GM20431 (cell line): ENCODE results near the gene CHN1.

Experiments used
- in situ Hi-C: fragments of 300-500 bp; cut with MseI, MboI; formaldehyde crosslinking; loops from one replicate; pipeline ENCODE4 v1.15.0; 2020; ENCODE audit warnings: low sequenced_read_pairs; ENCODE audit not compliant: unreplicated experiment

CHN1 gene

DNA sequence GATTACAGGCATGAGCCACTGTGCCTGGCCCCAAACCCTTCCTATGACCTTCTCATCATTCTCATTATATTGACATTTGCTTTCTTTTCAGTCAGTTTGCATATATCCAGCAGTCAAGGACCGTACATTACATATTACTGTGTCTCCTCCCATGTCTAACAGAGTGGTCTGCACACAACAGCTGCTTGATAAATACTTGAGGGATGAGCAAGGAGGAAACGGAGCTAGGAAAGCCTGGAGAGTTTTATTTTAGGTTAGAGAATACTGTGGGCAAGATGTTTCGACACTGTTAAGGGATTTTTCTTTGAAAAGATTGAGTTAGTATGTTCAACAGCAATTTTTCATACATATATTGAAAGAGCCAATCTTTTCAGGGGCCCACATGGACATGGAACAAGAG lies 164.7 kb downstream of the CHN1 start:
- in situ Hi-C loops = no loop called here

DNA sequence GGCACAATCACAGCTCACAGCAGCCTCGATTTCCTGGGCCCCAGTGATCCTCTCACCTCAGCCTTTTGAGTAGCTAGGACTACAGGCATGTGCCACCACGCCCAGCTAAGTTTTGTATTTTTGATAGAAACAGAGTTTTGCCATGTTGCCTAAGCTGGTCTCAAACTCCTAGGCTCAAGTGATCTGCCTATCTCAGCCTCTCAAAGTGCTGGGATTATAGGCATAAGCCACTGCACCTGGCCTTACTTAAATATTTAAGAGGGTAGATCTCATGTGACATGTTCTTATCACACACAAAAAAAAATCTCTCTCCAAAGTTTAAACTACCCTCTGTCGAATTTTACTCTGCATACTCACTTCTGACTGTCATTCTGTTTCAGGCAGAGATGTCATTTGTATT lies 165.5 kb downstream of the CHN1 start:
- in situ Hi-C loops = no loop called here

DNA sequence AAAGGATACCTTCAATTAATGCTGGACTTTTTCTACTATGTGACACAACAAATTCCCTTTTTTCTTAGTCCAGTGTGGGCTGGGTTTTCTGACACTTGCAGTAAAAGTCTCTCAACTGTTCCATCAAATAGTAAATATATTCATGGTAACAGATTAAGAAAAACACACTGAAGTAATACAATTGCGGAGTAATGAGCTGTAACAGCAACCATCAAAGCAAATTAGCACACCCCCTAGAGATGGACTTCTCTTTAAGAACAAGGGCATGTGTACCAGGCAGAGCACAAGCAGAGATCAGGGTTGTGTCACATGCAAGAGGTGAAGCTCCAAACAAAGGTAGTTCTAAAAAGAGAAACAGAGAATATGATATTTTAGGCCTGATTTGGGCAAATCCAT lies 168.2 kb downstream of the CHN1 start:
- in situ Hi-C loops = no loop called here

DNA sequence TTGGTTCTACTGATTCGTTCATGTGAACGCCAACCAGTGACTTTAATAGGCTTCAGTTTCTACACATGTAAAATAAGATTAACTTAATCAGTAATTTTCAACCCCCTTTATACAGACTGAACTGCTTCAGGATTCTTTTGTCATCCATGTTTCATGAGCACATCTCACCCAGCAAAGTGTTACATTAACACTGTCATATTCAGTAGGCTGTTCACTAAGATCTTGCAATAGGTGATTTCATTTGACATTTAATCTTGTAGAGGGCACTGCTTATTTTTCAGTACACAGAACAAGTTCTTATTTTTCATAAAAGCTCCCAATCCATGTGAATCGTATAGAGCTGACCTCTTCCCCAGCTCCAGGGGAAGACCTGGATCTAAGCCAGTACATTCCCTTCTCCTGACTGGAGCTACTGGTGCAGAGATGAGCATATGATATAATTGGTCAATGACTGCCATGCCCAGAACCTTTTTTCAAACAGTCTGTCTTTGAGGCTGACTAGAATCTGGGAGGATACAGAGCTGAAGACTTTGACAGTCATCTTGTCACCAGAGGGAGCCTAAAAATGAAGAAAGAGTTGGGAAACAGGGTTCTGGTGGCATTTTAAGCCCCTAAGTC lies 168.7 kb downstream of the CHN1 start:
- in situ Hi-C loops = no loop called here

DNA sequence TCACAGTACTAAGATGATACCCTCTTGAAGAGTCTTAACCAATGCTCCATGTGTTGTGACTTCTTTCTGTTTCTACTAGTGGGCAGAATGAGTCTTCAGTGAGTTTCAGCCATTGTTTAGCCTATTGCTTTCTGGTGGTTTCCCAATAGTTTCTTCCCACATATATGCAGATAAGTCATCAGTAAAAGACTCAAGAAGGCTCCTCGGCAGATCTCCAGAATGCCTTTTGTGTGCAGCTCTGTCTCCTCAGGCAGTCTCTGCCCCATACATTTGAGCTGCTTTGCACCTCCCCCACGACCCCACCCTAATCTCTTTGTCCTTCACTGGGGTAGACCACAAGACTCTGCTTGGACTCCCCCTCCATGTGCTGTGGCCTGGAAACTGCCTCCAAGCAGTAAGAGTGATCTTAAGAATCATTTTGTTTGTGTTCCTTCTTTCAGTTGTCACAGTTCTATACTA lies 169.4 kb downstream of the CHN1 start:
- in situ Hi-C loops = no loop called here

DNA sequence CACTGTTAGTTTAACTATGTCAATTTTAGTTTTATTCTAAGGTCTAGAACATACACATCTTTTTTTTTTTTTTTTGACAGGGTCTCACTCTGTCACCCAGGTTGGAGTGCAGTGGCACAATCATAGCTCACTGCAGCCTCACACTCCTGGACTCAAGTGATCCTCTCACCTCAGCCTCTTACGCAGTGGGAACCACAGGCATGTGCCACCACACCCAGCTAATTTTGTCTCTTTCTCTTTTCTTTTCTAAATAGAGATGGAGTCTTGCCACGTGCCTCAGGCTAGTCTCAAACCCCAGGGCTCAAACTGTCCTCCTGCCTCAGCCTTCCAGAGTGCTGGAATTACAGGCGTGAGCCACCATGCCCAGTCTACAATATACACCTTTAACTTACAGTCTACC lies 171.4 kb downstream of the CHN1 start:
- in situ Hi-C loops = no loop called here

DNA sequence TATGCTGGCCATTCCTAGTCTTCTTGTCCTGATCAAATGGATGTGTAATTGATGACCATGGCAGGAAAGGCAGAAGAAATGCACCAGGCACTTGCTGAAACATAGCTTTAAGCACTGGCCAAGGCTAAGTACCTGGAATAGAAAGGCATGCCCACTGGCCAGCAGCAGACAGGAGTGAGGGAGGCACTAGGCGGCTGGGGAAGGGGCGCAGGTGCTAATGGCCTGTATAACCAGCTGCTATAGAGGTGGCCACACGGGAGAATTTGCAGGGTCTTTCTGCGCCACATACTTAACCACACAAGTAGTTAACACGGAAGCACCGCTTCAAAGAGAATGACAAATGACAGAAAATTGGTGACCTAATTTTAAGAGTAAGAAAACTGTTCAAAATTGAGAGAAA lies 174.6 kb downstream of the CHN1 start:
- in situ Hi-C loops = no loop called here

DNA sequence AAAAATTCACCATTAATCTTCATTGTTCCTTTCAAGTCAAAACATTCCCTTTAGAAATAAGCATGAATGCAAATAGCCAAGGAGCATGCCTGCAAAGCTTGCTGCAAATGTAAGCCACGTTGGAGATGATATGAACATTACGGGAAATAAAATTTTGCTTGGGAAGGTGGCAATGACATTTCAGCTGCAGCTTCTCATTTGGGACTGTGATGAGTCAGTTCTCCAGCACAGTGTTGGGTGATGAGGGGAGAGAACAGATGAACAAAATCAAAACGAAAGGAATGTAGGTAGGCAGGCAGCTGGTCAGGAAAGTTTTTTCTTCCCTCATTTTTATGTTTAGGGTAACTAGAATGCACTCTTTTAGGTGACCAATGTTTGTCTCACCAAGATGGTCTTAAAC lies 175.6 kb downstream of the CHN1 start:
- in situ Hi-C loops = no loop called here

DNA sequence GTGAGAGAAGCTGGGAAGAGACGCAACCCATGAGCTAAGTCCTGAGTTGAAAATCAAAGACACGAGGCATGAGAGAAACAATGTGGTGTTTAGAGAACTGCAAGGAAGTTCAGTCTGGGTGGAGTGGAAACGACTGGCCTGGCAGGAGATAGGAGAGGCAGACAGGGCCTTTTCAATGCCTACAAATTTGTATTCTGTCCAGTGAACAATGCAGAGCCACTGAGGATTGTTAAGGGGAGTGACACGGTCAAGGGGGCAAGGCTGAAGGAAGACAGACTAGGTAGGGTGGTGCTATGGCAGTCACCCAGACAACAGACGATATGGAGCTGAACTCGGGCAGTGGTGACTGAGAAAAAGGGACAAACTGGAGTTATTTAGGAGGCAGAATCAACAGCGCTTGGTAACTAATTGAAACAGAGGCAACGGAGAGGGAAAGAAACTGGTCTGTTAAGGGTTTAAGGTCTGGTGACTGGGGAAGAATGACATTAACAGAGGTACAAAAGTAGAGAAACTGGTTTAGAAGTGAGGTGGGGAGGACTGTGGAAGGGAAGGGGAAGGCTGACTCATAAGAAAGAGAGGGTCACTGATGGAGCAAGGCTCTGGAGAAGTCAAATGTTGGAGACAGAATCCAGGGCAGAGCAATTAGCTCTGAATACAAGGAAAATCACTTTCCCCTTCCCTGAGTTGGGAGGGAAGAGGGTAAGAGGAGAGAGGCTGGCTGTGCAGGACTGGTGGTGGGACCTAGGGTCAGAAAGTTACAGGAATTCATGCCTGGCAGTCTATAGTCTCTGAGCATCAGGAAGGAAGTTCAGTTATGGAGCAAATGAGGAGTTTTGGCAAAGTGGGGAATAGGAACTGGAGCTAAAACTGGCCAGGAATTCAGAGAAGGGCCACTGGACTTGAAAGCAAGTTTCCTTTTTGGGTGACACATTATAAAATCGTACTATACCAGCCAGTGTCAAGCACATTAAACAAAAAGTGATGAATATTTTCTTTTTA lies 177.5 kb downstream of the CHN1 start:
- in situ Hi-C loops = no loop called here

DNA sequence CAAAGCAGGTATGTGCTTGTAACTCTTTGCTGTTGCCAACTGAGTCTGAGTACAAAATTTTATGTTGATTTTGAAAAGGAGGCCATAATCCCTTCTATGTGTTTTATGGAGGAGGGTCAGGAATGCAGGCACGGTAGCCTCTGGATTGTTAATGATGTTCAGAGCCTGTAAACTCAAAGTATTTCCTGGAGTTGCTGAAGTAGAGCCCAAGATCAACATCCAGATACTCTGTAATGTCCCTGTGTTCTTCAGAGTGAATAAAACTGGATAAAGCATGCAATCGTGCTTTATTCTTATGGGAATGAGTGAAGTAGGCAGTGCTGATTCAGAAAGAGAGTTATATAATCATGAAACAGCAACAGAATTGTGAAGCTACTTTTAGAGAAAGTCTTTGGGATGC lies 179.1 kb downstream of the CHN1 start:
- in situ Hi-C loops = no loop called here

DNA sequence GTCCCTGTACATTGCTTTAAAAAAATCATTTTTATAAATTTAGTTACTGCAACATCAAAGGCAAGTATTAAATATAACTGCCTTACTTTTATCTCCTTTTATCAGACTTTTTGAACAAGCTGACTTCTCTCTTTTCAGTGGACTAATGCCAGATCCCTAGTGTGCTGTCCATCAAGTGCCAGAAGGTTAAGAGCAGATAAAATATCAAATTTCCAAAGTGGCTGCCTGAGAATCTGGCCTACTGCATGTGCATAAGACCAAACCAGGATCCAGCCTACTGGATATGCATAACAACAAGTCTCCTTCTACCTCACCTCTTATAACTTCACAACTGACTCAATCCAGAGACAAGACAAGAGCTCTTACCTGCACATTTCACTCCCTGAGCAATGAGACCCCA lies 181.1 kb downstream of the CHN1 start:
- in situ Hi-C loops = no loop called here

DNA sequence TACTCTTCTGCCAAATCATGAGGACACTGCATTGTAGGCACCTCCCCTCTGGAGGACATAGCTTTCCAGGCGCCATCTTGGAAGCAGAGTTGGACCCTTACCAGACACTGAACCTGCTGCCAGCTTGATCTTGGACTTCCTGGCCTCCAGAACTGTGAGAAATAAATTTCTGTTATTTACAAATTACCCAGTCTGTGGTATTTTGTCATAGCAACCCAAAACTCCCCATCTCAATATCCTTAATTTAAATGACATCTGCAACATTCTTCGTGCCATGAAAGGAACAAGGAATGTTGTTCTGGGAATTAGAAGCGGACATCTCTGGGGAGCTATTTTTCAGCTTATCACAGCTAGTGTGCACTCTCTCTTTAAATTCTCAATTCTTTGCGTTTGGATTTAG lies 183.6 kb downstream of the CHN1 start:
- in situ Hi-C loops = no loop called here

DNA sequence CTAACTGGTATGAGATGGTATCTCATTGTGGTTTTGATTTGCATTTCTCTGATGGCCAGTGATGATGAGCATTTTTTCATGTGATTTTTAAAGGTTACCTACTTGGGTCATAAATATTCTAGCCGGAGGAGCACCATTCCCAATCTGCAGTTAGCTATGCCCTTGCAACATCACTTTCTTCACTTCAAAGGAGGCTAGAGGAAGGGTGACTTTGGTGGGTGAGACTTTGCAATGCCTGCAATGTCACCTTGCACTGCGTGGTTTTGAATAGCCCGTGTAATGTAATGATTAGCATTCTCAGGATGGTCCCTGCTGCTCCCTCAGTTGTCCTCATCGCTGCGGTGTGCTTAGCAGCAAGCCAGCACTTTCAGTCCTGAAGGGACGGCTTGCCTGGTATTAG lies 184.8 kb downstream of the CHN1 start:
- in situ Hi-C loops = no loop called here

DNA sequence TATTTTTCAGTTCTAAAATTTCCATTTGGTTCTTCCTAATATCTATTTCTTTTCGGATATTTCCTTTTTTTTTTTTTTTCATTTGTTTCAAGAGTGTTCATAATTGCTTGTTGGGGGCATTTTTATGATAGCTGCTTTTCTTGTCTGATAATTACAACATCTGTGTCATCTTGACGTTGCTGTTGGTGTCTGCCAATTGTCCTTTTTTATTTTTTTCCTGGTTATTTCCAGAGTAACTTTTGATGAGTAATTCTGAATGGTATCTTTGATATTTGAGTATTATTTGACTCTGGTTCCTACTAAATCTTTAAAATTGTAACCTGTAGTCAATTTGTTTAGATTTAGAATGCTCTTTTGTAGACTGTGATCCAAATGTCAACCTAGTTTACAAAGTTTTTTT lies 189.7 kb downstream of the CHN1 start:
- in situ Hi-C loops = no loop called here

DNA sequence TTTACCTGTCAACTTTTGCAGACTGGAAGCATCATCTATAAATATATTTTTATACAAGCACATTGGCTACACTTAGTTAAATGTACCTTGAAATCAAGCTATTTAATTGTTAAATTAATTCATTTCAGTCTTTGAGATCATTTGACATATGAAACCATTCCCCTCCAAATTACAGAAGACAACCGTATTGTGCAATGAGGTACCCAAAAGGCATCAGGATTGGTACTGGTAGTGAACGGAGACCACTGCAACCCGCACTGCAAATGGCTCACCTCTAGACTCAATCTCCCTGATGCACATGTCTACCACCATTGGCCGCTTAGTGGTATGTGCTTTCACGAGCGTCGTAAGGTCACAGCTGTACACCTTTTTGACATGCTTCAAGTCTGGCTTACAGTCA lies 193.1 kb downstream of the CHN1 start:
- in situ Hi-C loops = no loop called here

DNA sequence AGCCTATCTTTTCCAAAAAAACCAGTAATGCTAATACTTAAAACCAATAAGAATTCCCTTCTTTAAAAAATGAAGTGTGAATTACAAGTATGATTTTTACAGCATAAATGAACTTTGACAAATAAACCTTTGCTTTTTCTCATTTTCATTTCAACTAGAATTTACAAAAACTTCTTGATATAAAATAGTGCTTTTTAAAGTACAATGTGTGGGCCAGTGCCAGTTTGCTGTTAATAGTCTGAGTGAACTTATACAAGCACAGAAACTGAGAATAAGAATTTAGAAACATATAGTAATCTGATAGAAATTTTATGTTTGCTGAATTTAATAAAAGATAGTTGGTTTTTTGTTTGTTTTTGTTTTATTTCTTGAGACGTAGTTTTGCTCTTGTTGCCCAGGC lies 197.2 kb downstream of the CHN1 start:
- in situ Hi-C loops = no loop called here

DNA sequence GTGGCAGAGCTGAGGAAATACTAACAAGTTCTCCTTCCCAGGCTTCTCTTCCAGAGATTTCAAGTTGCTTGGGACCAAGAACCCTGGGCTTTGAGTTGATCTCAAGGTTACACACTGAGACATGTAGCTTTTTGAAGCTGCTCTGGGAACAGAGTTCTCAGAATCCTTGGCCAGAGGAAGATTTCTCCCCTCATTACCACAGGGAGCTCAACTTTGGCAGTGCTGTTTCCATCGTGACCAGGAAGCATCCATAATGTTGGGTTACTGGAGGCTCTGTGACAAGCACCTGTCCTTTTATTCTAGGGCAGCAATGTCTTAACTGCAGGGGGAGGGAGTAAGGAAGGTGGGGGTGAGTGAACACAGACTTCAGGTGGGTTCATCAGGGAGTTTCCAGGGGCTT lies 199.4 kb downstream of the CHN1 start:
- in situ Hi-C loops = no loop called here

DNA sequence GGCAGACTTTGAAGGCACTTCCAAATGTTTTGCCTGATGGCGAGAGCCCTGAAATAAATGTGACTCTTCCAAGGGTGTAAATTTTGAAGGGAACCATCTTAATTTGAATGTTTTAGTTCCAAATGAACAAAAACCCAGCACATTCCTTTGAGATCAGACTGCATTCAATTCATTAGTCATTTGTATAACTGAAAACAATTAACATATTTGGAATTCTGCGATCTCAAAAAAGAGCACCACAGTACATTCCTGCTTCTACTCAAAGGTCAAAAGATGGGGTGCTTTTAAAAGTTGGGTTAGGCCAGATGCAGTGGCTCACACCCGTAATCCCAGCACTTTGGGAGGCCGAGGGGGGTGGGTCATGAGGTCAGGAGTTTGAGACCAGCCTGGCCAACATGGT lies 202.7 kb downstream of the CHN1 start:
- in situ Hi-C loops = no loop called here

DNA sequence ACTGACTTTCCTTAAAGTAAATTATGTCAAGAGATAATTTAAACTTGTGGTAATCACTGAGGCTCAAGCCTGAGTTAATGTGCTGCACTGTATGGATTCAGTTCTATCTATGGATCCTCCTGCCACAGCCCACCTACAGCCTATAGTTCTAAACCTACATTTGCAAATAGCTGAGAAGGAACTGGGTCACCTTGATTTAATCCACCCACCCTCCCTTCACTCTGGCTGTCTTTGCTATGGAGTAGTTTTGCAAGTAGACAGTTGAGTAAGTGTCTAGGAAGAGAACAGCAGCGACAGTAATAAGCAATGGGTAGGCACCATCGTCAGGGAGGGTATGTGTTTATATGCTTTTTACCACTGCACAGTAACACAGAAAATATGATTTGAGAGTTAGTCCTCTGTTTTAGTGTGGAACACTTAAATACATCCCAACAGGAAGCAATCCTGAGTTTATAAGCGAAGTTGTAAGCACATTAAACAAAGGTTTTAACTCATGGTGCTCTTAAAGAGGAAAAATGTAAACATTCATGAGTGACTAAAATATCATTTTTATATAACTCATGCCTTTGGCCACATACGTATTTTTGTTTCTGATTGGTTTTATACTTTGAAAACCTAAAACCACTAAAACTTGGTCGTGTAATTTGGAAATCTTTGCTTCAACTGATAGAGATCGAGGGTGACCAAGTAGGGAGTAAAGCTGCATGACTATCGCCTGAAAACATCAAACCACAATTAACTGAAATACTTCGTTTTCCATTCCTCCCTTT lies 204.6 kb downstream of the CHN1 start:
- in situ Hi-C loops = no loop called here

DNA sequence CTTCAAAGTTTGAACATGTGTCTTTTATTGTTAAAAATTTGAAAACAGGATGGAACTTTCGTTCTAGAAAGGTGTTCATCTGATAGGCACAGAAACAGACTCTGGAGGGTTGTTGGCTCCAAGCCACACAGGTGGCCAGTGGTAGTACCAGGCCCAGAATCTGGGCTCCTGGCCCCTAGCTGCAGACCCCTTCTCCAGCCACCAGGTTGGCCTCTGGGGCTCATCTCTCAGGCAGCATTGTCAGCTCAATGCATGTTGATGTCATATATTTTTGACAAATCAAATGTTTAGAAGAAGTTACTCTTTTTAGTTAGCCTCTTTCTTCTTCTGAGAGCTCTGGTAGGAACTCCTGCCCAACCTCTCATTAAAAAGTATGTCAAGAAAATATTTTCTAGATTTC lies 206.4 kb downstream of the CHN1 start:
- in situ Hi-C loops = no loop called here

DNA sequence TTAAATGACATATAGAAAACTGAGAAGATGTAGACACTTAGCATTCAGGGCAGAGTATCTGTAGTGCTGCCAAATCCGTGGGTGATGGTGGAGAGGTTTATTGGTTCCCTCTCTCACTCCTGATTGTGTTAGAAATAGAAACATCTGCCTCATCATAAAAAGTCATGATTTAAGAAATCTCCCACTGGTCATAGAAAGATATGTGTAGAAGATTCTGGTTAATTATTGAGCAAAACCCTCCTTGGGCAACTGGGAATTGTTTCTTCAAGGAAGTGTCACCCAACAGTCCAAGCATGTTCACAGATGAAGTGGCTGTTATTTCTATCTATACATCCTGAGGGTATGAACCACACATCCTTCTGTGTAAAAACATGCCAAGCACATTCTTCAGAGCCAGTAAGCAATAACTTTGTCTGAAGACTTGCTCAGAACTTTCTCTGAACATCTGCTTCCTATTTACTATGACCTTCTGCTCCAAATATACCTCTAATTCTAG lies 207.4 kb downstream of the CHN1 start:
- in situ Hi-C loops = no loop called here
